NCI-H446 treated with DMSO at 0.1 percent for 48 hours (cell line): Measurements from ENCODE around the gene CALCR.

Source experiments
- DNase-seq: peaks from one replicate; lab custom pipeline; 2025; lab: John Stamatoyannopoulos, UW

The CALCR gene

DNA sequence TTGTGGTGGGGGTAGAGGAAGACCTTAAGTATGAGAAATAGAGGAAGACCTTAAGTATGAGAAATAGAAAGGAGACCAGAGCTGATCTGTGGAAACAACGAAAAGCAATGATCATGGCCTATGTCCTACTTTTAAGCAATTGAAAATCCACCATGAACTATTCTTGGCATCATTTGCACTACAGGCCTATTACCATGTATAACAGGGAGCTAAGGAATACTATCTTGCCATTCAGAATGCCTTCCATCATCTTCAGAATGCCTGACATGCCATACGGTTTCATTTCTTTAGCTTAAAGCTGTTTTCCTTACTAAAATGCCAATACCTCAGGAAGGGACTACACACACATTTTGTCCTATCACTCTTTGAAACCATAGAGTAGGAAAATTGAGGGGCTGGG, 127.0 kb downstream of the CALCR start:
- DNase-seq, result no peak

DNA sequence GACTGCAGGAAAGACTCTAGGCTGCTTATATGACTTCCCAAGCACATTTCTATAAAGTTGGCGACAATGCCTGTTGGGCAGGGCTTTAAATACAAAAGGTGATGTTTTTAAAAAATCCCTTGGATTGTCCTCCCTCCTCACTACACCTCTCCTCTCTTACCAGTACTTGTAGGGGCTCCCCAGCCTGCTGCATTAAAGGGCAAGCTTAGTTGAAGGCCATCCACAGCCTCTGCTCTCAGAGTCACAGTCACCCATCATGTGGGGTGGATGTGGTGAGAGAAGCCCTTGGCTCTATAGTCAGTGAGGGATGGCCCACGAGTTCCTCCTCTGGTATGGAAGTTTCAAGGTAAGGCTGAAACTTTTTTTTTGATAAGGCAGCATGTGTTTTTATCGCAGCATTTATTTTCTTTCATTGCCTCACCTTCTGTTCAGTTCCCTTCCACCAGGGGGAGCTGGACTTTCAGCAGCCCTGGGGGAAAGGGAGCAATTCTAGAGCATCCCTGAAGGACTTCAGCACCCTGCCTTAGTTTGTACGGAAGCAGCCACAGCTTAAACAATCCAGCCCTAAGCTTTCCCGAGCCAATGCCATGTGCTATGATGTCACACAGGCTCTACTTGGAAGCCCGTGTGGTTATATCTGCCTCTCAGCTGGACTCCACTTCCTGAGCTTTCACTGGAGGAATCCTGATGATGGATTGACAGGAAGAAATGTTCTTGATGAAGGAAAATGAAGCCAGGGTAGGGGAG, 131.9 kb downstream of the CALCR start:
- DNase-seq, result no peak

DNA sequence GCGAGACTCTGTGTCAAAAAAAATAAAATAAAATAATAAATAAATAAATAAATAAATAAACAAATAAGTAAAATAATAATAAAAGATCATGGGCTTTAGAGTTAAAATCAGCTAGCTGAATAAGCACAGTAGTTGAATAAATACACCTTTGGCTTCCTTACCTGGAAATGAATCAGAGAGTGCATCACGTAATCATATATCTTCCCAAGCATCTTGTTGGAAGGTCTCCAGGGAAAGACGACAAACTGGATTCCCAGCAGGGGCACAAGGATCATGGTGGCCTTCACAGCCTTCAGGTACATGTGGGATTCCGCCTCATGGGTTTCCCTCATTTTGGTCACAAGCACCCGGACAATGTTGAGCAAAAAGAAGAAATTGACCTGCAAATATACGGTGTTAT, 138.7 kb downstream of the CALCR start:
- no peak for DNase-seq

DNA sequence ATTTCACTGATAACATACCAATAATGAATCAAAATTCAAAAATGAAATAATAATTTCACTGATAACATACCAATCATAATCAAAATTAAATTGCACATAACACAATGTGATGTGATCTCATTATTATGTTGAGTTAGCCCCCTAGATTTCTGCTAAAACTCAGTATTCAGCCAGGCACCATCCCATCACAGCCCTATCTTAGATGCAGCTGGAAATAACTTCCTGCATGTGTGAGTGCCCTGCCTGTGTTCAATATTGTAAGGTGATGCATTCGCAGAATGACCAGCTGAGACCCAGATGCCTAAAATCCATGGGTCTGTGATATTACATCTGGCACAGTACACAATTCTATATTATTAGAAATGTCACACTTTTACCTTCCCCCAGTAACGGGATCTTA, 142.4 kb downstream of the CALCR start:
- no peak for DNase-seq

DNA sequence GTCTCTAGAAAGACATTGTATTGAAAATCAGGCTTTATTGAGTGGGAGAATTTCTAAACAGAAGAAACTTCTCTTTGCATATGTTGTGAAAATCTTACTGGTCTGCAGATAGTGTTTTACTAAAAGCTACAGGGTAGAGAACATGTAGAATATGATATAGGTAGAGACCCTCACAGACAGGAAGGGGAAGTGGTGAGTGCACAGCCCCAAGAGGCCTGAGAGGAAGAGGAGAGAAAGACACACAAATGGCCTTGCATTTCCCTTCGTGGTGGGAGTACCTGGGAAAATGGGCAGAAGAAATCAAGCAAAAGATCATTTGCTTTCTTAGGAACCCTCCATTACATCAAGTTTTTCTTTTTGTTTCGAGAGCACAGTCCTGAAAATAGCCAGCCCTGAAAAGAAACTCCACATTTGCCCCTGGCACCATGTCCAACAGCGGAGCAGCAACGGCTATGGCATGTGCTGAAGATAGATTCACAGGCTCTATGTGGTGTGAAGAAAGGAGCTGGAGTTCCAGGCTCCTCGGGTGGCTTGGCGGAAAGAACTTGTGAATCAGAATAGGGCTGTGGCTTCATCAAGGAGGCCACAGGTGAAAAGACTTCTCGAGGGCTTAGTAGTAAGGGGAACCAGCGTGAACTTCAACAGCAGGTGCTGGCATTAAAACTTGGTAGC, 143.5 kb downstream of the CALCR start:
- no peak for DNase-seq

- DNase-seq, result no peak
Measured at GRCh38 chr7:93429563-93429962, 145.0 kb downstream of the CALCR start.

DNA sequence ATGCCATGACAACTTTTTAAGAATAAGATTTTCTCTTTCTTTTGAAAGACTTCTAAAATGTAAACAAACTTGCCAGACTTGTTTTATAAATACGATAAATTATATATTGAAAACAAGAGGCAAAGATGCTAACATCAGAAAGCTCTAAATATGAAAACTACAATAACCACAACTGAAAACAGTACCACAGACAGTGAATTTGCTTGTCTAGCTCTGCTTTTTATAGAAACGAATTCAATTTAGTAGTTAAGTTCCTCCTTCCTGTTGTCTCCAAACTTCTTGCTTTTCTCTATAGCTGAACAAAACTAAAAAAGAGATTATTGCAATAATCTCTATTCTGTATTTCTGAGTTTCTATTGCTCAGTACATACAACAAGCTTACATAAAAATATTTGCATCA, 147.4 kb downstream of the CALCR start:
- DNase-seq, result no peak

- DNase-seq, result no peak
Measured at GRCh38 chr7:93426155-93426696, 148.3 kb downstream of the CALCR start.

GRCh38 chr7:93414574-93414973, 159.9 kb downstream of the CALCR start:
- DNase-seq, result no peak

DNA sequence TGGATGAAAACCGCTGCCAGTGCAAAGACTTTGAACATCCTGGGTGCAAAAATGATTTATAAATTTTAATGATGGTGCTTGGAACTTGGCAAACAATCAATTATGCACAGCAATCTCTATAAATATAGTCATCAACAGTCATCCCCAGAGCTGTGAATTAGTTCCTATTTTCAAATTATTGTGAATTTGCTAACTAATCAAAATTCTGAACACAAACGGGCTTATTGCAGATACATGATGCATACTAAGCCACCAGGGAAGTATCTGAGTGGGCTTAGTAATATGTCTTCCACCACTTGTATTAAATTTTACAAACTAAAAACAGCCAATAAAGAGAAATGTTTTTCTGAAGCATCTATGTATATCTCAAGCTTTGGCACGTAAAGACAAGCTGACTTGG, 165.2 kb downstream of the CALCR start:
- no peak for DNase-seq

- no peak for DNase-seq
Measured at GRCh38 chr7:93407239-93407638, 167.3 kb downstream of the CALCR start.

- no peak for DNase-seq
Measured at GRCh38 chr7:93402944-93403343, 171.6 kb downstream of the CALCR start.

- DNase-seq, result no peak
Measured at GRCh38 chr7:93399642-93400041, 174.9 kb downstream of the CALCR start.

- no peak for DNase-seq
Measured at GRCh38 chr7:93392984-93393383, 181.5 kb downstream of the CALCR start.

- no peak for DNase-seq
Measured at GRCh38 chr7:93390660-93391059, 183.9 kb downstream of the CALCR start.

- no peak for DNase-seq
Measured at GRCh38 chr7:93382362-93382761, 192.2 kb downstream of the CALCR start.

- no peak for DNase-seq
Measured at GRCh38 chr7:93378131-93378760, 196.3 kb downstream of the CALCR start.

DNA sequence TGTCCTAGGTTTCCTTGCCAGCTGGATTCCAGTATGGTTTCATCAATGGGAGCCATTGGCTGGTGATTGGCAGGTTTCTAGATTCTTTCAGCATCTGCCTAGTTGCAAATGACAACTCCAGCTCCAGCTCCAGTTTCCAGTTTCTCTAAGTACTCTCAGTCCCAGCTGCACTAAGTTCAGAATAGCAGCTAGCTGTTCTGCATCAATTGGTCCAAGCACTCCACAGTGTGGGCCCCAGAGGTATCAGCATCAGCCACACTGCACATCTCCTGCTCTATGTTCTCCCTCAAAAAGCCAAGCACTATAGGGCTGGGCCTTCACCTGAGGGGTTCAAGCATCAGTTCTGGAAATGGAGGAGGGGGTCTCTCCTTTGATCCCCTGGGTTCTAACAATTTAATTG, 198.9 kb downstream of the CALCR start:
- no peak for DNase-seq
